Measurements from ENCODE around the gene CLECL1.
"Not testable (repeated sequence)": the region's sequence is repeated elsewhere in the genome, so short reads cannot be mapped to it uniquely, and the experiment has no call there.

The CLECL1 gene

DNA sequence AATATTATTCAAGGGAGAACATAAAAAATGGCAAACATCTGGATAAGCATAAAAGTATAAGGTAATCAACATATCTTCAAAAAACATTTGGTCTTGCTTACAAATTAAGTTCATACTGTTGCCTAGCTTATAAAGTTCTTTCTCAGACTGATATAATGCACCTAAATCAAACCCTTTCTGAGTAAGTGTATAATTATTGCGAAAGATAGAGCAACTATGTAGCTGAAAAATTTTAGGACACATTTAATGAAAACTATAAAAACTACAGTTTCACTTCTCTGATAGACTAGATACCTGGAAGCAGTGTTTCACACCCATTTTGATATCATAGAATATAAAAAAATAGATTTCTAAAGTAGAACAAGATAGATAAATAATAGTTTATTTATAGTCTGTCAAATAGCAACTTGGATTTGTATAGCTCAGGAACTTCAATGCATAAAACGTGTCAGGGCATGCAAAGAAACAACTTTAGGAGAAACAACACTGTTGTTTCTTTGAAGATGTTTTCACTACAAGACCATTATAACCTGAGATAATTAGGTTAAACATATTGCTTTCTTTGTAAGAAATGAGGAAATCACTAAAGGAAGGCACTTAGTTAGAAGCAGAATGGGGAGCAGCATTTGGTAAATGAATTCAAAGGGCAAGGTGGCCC, 7.6 kb downstream of the CLECL1 start:
- H3K4me3 ChIP-seq (replicated peaks in 1 of 2; ENCODE audit: low read depth in 2 of 2, low read length in 2 of 2) = no peak overlapping the region
- no peak for DNase-seq (ENCODE audit: low read depth in 2 of 2)
- TF ChIP-seq, protein P1, sequence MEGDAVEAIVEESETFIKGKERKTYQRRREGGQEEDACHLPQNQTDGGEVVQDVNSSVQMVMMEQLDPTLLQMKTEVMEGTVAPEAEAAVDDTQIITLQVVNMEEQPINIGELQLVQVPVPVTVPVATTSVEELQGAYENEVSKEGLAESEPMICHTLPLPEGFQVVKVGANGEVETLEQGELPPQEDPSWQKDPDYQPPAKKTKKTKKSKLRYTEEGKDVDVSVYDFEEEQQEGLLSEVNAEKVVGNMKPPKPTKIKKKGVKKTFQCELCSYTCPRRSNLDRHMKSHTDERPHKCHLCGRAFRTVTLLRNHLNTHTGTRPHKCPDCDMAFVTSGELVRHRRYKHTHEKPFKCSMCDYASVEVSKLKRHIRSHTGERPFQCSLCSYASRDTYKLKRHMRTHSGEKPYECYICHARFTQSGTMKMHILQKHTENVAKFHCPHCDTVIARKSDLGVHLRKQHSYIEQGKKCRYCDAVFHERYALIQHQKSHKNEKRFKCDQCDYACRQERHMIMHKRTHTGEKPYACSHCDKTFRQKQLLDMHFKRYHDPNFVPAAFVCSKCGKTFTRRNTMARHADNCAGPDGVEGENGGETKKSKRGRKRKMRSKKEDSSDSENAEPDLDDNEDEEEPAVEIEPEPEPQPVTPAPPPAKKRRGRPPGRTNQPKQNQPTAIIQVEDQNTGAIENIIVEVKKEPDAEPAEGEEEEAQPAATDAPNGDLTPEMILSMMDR (IDR thresholded peaks at IDR 0.05; ENCODE audit: low read depth, low read length) = no peak

DNA sequence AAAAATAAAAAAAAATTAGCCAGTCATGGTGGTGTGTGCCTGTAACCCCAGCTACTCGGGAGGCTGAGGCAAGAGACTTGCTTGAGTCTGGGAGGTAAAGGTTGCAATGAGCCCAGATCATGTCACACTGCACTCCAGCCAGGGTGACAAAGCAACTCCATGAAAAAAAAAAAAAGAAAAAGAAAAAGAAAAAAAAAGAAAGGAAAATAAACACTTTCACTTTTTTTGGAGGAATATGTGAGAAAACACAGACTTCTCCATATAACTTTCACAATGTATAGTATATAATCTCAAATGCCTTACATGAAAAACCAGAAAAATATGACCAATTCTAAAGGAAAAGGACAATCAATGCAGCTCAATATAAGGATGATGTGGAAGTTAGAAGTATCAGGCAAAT, 8.9 kb downstream of the CLECL1 start:
- TF ChIP-seq, protein P1 (IDR thresholded peaks at IDR 0.05; ENCODE audit: low read depth, low read length) = no peak
- H3K4me3 ChIP-seq (replicated peaks in 1 of 2; ENCODE audit: low read depth in 2 of 2, low read length in 2 of 2) = no peak overlapping the region
- no peak for DNase-seq (ENCODE audit: low read depth in 2 of 2)

DNA sequence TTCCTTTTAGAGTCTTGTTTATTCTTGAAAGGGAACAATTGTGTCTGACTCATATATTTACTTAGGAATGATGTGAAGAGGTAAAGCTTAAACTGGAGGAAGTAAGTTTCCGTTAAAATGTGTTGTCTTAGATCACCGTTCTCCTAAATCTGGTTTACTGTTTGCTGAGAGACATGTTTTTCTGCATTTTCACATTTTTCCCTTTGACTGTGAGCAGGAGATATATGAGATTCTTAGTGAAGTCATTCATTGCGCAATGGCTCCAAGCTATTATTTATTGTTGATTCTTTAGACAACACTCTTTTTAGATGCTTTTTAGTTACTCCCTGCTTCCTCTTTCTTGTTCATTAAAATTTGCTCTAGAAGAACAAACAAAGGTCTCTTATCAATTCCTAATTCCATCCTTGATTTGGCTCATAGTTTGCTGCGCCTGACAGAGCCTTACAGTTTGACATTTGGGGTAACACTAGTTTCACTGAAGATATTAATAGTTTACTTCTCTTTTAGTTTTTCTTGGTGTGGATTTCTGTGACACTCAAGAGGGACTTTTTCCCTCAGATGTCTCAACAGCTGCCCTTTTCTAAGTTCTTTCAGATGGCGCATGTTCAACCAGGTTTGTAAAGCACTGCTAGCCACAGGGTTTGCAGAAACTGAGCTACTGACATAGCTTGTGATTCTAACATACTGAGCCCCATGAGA, 11.4 kb downstream of the CLECL1 start:
- no peak overlapping the region for H3K4me3 ChIP-seq (replicated peaks in 1 of 2; ENCODE audit: low read depth in 2 of 2, low read length in 2 of 2)
- TF ChIP-seq, protein P1 (IDR thresholded peaks at IDR 0.05; ENCODE audit: low read depth, low read length) = no peak
- DNase-seq (ENCODE audit: low read depth in 2 of 2) = peak; percentile 28 to 58

DNA sequence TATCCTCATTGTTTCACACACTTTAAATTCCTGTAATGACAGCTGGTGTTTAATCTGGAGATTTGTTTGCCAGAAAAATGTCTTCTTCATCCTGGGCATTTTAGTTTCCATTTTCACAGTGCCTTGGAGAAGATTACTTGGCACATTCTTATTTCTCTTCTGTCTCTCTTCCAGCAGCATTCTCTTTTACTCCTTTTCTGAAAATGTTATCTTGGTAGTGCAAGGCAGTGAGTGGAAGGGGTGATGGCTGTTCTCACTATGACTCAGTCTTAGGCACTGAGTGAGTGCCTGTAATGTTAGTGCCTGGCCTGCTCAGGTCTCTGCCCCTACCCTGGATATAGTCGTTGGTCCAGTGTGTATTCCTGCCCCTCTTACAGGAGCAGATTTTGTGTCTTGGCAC, 13.1 kb downstream of the CLECL1 start:
- DNase-seq (ENCODE audit: low read depth in 2 of 2) = no peak
- no peak overlapping the region for H3K4me3 ChIP-seq (replicated peaks in 1 of 2; ENCODE audit: low read depth in 2 of 2, low read length in 2 of 2)
- TF ChIP-seq, protein P1 (IDR thresholded peaks at IDR 0.05; ENCODE audit: low read depth, low read length) = no peak

DNA sequence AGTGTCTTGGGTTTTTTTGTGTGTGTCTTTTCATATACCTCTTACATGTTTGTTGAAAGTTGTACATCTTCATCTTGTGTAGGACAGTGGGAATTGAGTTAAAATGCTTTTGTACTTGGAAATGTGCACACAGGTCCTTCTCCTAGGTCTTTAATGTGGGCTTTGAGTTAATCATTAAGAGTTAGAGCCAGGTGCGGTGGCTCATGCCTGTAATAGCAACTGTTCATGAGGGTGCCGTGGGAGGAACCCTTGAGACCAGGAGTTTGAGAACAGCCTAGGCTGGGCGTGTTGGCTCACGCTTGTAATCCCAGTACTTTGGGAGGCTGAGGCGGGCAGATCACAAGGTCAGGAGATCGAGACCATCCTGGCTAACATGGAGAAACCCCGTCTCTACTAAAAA, 13.9 kb downstream of the CLECL1 start:
- TF ChIP-seq, protein P1 (IDR thresholded peaks at IDR 0.05; ENCODE audit: low read depth, low read length) = no peak
- no peak overlapping the region for H3K4me3 ChIP-seq (replicated peaks in 1 of 2; ENCODE audit: low read depth in 2 of 2, low read length in 2 of 2)
- DNase-seq (ENCODE audit: low read depth in 2 of 2) = no peak

DNA sequence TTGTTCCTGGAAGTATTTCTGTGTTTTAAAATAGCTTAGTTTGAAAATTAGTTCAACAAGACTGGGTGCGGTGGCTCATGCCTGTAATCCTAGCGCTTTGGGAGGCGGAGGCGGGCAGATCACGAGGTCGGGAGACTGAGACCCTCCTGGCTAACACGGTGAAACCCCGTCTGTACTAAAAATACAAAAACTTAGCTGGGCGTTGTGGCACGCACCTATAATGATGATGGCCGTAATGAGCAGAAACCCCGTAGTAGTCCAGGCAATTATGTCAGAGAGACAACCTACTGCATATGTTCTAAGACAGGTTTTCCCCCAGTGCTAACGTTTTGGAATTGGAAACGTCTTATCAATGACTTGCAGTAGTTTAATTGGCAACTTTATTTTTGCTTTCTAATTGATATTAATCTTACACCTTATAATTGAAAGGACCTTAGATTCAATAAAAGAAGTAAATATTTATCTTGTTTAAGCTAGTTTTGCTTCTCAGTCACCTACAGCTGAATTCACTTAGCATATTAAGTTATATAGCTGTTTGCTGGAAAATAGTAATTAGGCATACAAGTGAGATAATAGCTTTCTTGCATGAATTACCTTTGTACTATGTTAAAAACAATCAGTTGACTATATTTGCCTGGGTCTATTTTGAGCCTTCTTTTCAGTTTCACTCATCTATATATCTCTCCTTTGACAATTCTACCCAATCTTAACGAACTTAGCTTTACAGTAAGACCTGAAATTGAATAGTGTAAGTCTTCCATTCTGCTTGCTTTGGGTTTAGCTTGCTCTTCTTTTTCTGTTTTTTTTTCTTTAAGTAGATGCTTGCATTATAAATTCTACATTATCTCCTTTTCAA, 15.6 kb downstream of the CLECL1 start:
- no peak for DNase-seq (ENCODE audit: low read depth in 2 of 2)
- TF ChIP-seq, protein P1 (IDR thresholded peaks at IDR 0.05; ENCODE audit: low read depth, low read length) = no peak
- no peak overlapping the region for H3K4me3 ChIP-seq (replicated peaks in 1 of 2; ENCODE audit: low read depth in 2 of 2, low read length in 2 of 2)

DNA sequence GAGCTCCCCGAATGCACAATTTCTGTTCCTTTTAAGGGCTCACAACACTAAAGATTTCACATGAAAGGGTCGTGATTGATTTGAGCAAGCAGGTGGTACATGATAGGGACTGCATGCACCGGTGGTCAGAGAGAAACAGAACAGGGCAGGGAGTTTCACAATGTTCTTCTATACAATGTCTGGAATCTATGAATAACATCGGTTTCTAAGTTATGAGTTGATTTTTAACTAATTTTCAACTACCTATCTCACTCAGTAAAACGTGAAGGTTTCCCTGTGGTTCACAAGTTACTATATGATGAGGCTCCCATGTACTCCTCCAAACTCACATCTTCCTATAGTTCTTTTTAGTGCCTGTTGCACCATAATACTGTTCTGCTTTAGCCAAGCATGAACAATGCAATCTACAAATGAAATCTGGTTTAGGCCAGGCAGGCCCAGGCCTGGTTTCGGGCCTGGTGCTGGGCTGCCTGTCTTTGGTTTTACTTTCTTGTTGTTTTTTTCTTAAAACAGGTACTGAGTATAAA, 19.8 kb downstream of the CLECL1 start:
- not testable (repeated sequence) for H3K4me3 ChIP-seq (replicated peaks in 1 of 2; ENCODE audit: low read depth in 2 of 2, low read length in 2 of 2); DNase-seq (ENCODE audit: low read depth in 2 of 2)
